CMK (cell line): ENCODE data around the gene PDLIM7.

Experiments
- DNase-seq: peaks from one replicate; pipeline ENCODE4 v3.0.0-alpha.2; 2010; ENCODE audit warnings: low read depth

Gene PDLIM7

DNA sequence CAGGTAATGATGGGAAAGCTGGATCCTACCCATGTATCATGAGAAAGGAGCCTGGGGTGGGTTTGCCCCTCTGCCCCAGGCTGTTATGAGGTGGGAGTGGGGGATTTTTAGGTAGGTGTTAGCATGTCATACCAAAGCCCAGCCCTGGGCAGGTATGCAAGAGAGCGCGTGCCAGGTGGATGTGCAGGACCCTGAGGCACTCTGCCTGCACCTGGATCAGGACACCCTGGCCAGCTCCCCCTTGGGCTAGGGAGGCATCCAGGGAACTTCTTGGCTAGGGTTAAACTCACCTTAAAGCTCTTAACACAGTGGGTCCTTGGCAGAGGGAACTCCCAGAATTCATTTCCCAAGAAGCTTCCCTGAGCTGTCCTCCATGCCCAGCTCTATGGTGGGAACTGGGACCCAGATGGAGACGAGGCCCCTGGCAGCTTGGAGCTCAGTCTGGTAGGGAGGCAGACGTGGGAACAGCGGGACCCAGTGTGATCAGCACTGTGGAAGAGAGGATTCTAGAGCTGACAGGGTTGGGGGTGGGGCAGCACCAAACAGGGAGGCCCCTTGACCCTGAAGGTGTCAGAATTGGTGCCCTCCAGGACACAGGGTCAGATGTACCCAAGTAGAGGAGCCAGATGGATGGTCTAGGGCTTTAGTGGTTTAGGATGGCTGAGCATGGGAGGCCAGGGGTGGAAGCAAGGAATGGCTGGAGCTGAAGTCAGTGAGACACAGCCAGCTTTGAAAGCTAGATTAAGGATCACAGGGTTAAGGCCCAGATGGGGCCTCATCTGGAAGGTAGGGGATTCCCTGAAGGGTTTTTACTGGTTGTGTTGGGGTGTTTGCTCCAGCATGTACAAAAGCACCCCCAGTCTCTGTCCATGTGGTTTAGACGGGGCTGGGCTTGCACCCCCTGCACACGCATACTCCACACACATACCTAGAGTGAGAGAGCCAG, 53.0 kb downstream of the PDLIM7 start:
- no peak for DNase-seq

DNA sequence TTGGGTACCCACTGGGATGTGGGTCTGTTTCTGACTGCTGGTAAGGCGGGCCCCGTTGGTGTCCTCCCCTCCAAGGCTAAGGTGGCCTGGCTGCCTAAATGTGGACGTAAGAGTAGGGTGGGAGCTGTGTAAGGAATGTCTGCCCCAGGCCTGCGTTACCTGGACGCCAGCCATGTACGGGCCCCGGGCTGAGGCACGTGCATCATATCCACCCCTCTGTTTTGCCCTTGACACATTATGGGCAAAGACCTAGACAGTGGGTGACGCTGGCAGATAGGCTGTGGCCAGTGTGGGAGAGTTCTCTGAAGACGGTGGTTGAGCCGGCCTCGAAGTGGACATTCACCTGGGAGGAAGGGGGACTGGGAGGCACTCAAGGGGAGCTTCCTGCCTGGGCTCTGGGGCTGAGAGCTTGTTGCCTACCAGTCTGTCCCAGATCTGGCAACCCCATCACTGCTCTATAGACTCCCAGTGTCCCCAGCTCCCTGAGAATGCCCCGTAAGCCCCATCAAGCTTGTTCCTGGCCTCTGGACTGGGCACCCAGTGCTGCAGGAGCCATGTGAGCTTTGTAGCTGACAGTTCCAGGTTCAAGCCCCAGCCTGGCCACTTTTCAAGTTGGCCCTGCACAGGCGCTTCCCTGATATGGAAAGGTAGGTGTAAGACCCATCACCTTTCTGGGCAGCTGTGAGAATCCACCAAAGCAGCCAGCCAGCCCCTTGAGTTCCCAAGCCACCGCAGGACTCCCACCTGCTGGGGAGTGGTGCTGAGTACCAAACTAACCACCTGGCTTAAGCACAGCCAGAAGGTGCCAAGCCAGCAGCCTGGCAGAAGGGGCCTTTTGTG, 54.0 kb downstream of the PDLIM7 start:
- no peak for DNase-seq

DNA sequence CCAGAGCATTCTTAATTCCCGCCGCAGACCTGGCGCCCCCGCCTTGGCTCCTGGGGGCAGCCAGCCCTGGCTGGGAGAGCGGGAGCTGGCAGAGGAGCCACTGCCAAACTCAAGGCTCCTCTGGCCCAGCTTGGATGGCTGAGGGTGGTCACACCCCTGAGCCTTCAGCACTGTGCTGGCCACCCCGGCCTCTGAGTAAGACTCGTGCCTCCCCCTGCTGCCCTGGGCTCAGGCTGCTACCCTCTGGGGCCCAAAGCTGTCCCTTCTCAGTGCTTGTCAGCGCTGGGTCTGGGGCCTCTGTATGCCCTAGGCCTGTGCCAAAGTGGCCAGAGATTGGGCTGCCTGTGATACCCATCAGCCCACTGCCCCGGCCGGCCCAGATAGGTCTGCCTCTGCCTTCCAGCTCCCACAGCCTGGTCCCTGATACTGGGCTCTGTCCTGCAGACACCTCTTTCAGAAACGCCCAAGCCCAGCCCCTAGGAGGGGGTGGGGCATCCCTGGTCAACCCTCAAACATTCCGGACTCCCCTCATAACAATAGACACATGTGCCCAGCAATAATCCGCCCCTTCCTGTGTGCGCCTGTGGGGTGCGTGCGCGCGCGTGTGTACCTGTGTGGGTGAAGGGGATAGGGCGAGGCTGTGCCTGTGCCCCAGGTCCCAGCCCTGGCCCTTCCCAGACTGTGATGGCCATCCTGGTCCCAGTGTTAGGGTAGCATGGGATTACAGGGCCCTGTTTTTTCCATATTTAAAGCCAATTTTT, 55.2 kb downstream of the PDLIM7 start:
- no peak for DNase-seq

DNA sequence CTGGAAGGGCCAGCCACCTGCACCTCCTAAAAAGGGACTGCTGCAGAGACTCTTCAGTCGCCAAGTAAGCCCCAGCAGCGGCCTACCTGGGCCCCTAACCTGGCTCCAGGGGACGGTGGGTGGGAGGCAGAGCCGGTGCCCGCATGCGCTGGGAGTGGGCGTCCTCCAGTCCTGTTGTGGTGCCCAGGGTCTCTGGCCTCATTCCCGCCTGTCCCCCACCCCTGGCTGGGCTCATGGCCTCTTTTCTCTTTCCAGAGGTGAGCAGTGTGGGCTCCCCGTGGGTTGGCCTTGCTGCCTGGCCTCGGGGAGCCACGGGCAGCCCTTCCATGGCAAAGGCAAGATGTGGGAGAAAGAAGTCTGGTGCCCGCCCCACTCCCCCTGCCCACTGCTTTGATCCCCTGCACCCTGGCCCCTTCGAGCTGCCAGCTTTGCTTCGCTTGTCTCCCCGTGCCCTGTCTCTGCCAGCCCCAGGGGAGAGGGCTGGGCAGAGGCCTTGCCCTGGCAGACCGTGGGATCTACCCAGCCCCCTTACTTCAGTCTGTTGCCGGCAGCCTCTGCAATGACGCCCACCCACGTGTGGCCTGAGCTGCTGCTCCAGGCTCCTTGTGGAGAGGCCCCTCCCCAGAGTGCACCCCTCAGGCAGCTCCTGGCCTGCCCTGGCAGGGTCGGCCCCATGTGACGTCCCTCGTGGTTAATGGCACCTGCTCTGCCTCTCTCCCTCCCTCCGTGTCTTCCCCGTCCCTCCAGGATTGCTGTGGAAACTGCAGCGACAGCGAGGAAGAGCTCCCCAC, 56.2 kb downstream of the PDLIM7 start:
- no peak for DNase-seq

DNA sequence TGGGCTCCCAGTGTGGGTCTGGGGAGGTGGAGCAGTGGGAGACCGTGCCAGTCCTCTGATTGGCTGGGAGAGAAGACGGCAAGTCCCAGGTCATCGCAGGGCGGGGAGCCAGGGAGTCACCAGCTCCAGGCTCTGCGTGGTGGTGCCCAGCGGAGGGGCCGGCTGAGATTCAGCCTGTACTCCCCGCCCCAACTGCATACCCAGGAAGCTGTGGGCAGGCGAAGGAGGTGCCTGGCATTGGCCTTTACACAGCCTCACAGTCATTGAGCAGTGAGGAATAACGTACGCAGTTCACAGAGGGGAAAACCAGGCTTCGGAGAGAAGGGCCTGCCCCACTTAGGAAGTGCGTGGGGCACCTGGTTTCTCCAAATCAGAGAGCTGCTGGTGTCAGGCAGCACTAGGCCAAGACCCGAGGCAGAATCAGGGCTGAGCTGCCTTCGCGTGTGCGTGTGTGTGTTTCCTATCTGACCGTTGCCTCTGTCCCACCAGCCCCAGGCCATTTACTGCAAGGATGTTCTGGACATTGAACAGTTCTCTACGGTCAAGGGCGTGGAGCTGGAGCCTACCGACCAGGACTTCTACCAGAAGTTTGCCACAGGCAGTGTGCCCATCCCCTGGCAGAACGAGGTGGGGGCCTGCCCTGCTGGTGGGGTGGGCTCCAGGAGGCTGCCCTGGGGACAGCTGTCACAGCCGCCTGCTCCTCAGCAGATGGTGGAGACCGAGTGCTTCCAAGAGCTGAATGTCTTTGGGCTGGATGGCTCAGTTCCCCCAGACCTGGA, 57.0 kb downstream of the PDLIM7 start:
- DNase-seq, result no peak

DNA sequence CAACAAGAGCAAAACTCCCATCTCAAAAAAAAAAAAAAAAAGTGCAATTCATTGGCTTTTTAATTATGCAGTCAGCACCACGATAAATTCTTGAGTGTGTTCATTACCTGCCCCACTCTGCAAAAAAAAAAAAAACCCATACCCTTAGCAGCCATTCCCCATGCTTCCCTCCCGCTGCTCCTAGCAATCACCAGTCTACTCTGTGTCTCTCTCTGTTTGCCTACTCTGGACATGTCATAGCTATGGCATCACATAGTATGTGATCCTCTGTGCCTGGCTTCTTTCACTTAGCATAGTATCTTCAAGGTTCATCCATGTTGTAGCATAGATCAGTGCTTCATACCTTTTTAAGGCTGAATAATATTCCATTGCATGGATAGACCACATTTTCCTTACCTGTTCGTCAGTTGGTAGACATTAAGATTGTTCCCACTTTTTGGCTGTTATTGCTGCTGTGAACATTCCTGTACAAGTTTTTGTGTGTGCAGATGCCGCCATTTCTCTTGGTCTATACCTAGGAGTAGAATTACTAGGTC, 57.8 kb downstream of the PDLIM7 start:
- no peak for DNase-seq

DNA sequence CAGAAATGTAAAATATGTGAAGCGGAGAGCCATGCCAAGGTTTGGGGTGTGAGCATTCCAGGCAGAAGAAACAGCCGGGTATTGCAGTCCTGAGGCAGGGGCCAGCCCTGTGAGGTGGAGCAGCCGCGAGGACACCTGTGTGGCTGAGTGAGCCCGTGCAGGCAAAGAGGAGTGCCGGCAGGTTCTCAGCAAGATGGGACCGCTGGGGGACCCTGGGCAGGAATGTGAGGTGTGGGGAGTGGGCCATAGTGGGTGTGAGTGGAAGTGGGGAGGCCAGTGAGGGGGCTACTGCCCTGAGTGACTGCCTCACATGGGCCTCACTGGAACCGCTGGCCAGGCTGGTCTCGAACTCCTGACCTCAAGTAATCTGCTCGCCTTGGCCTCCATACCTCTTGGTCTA, 58.9 kb downstream of the PDLIM7 start:
- no peak for DNase-seq

DNA sequence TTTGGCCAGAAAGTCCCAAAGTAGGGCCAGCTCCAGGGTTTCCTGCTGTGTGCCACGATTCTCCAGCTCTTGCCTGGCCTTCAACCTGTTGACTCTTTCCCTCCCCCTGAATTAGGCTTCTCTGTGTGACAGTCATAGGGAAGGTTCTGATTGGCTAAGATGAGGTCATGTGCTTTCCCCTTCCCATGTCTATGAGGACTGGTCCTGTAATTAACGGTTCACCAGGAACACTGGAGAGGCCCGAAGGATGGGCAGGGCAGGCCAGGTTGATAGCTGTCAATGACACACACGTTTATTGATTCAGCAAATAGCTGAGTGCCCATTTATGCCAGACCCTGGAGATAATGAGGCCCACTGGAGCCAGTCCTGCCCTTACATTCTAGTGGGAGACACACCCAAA, 59.8 kb downstream of the PDLIM7 start:
- DNase-seq, result no peak

DNA sequence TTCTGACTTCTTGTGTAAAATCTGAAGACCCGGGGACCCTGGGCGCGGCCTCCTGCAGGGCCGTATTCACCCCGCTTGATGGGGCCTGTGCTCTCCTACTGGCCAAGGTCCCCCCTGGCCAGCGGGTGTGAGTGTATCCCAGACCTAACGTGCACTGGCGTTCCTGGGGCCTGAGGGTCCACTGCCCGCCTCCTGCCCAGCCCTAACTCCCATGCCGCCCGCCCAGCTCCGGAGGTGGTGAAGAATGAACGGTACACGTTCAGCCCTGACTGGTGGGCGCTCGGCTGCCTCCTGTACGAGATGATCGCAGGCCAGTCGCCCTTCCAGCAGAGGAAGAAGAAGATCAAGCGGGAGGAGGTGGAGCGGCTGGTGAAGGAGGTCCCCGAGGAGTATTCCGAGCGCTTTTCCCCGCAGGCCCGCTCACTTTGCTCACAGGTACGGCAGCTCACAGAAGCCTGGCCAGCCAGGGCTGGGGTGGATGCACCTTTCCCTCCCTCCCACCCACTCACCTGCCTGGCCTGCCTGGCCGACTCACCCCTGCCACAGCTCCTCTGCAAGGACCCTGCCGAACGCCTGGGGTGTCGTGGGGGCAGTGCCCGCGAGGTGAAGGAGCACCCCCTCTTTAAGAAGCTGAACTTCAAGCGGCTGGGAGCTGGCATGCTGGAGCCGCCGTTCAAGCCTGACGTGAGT, 61.4 kb downstream of the PDLIM7 start:
- DNase-seq, result no peak

DNA sequence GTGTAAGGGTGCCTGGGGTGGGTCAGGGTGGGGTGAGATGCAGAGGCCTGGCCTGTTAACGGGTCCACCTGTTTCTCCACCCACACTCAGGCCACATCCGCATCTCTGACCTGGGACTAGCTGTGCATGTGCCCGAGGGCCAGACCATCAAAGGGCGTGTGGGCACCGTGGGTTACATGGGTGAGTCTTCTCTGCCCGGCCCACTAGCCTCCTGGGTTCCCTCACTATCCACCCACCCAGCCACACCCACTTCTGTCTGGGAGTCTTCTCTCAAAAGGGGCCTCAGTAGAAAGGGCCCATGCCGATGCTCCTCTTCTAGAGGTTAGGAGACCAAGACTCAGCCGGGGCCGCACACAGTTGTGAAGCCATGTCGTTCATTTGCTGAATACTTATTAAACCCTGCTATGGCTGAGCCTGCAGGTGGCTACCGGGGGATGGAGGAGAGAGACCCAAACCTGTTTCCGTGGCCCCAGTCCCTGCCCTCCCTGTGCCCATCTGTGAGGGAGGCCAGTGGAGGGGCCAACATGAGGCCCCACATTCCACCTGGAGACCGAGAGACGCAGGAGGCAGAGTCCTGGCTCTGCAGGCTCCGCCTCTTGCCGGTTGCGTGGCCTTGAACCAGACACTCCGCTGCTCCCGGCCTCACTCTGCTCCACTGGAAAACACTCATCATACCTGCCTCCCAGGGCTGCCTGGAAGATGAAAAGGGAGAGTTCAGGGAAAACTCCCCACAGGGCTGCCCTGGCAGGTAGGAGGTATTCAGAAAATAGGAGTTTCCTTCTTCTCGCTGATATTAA, 62.3 kb downstream of the PDLIM7 start:
- no peak for DNase-seq

DNA sequence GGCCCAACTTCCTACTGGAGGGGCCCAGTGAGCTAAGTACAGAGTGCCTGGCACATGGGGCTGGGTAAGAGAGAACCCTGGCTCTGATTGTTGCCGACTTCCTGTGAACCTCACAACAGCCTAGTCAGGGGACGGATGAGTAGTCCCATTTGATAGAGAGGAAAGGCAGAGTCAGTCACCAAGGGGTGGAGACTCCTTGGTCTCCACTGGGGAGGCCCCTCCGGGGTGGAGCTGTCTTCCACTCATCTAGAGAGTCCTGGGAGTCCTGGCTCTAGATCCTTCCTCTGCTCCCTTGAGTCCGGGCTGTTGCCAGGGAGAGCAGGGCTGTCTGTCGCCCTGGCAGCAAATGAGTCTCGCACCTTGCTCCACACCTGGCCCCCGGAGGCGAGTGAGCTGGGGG, 63.0 kb downstream of the PDLIM7 start:
- no peak for DNase-seq

DNA sequence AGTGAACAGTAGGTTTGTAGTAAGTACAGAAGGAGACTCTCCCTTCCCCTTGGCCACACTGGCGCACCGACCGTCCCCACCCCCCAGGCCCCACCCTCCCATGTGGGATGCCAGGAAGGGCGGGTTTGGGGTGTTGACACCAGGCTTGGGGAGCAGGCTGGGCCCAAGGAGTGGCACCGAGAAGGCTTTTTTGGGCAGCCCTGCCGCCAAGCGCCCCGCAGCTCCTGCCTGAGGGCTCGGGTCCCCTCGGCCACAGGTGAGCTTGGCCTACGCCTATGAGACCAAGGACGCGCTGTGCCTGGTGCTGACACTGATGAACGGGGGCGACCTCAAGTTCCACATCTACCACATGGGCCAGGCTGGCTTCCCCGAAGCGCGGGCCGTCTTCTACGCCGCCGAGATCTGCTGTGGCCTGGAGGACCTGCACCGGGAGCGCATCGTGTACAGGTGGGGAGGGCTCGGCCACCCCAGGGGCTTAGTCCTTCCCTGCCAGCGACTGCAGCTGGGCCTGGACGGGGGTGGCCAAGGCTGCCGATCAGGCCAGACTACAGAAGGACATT, 63.7 kb downstream of the PDLIM7 start:
- DNase-seq, result no peak
